Kidney epithelial cell (primary cell): ENCODE results near the gene ORC6. TPM values are rescaled to one million over a fixed set of nuclear protein-coding genes. Genes with fewer than 3 reads are reported as not detected.

Source experiments
- DNase-seq: peaks from one replicate; pipeline ENCODE4 v3.0.0-alpha.2; 2010; ENCODE audit warnings: low read depth
- H3K27me3 ChIP-seq: 2 replicates; pipeline ENCODE4 v1.6.0; 2011; ENCODE audit warnings: low read length; ENCODE audit not compliant: control insufficient read depth, insufficient read depth
- H3K36me3 ChIP-seq: 2 replicates; pipeline ENCODE4 v1.5.1; 2011; ENCODE audit warnings: low read length; ENCODE audit not compliant: control insufficient read depth, insufficient read depth
- H3K4me3 ChIP-seq: 2 replicates; pipeline ENCODE4 v1.5.1; 2011; ENCODE audit warnings: low read depth, mild to moderate bottlenecking, control low read depth, low read length
- total RNA-seq: library from RNA; depleted of rRNA; stranded (reverse); fragments of >200 nt; gene quantifications from 2 replicates; pipeline ENCODE4 v1.2.3, GENCODE V29; 2015
- TF ChIP-seq, protein P1 (sequence below): IDR thresholded peaks from 2 replicates; pipeline ENCODE4 v1.5.1; 2011; ENCODE audit warnings: mild to moderate bottlenecking, moderate library complexity, low read length, control low read depth, inconsistent platforms; ENCODE audit not compliant: insufficient read depth, poor library complexity, severe bottlenecking

The ORC6 gene
- total RNA-seq, 1 donor from 2014 or later: 7.5 TPM

DNA sequence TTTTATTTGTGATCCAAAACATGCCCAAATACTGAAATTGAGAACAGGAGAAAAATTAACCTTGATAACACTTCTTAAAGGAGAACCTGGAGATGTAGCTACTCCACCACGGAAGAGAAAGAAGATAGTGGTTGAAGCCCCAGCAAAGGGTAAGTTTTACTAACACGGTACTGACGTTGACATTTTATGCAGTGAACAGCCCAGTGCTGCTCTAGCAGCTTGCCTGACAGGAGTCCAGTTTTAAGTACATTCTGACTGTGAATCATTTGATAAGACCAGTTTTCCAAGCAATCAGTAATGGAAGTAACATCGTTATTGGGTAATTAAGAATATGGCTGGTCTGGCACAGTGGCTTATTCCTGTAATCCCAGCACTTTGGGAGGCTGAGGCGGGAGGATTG lies 6.5 kb downstream of the ORC6 start:
- H3K36me3 ChIP-seq: no peaks in the 10 kb centered on the region
- TF ChIP-seq, protein P1, sequence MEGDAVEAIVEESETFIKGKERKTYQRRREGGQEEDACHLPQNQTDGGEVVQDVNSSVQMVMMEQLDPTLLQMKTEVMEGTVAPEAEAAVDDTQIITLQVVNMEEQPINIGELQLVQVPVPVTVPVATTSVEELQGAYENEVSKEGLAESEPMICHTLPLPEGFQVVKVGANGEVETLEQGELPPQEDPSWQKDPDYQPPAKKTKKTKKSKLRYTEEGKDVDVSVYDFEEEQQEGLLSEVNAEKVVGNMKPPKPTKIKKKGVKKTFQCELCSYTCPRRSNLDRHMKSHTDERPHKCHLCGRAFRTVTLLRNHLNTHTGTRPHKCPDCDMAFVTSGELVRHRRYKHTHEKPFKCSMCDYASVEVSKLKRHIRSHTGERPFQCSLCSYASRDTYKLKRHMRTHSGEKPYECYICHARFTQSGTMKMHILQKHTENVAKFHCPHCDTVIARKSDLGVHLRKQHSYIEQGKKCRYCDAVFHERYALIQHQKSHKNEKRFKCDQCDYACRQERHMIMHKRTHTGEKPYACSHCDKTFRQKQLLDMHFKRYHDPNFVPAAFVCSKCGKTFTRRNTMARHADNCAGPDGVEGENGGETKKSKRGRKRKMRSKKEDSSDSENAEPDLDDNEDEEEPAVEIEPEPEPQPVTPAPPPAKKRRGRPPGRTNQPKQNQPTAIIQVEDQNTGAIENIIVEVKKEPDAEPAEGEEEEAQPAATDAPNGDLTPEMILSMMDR: no peak
- DNase-seq: no peak
- no peak overlapping the region for H3K4me3 ChIP-seq
- no peaks in the 10 kb centered on the region for H3K27me3 ChIP-seq

DNA sequence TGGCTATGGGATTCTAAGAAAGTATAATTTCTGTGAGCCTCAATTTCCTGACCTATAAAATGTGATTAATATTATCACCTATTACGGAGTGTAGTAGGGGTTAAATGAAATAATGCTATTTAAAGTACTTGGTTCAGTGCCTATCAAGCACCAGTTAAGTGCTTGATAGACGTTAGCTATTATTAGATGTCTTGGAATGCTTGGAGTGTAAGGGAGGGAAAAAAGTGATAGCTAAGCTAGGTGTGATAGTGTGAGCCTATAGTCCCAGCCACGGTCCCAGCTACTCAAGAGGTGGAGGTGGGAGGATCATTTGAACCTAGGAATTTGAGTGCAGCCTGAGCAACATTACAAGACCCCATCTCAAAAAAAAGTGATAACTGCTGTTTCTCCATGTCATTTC lies 7.5 kb downstream of the ORC6 start:
- Histone ChIP-seq H3K27me3 (no peaks in the 10 kb centered on the region), H3K36me3 (no peaks in the 10 kb centered on the region), H3K4me3 (no peak overlapping the region)
- DNase-seq: no peak
- TF ChIP-seq, protein P1: no peak

DNA sequence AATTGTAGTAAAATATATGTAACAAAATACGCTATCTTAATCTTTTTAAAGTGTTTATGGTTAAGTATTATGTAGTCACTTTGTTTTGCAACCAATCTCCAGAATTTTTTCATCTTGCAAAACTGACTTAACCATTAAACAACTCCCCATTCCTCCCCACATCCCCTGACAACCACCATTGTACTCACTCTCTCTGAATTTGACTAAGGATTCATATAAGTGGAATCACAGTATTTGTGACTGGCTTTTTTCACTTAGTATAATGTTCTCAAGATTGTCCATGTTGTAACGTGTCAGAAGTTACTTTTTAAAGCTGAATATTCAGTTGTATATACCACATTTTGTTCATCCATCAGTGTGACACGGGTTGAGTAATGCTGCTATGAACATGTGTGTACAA lies 10.6 kb downstream of the ORC6 start:
- no peak overlapping the region for H3K4me3 ChIP-seq
- no peak for DNase-seq
- no peaks in the 10 kb centered on the region for H3K36me3 ChIP-seq
- no peaks in the 10 kb centered on the region for H3K27me3 ChIP-seq
- TF ChIP-seq, protein P1: no peak

DNA sequence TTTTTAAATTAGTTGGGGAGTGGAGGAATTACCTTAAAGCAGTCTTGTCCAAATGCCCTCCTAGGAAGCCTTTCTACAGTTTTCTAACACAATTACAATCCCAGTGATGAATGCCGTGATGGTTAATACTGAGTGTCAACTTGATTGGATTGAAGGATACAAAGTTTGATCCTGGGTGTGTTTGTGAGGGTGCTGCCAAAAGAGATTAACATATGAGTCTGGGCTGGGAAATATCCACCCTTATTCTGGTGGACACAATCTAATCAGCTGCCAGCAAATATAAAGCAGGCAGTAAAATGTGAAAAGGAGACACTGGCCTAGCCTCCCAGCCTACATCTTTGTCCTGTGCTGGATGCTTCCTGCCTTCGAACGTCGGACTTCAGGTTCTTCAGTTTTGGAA lies 12.2 kb downstream of the ORC6 start:
- Histone ChIP-seq H3K27me3 (no peaks in the 10 kb centered on the region), H3K4me3 (no peak overlapping the region), H3K36me3 (no peaks in the 10 kb centered on the region)
- DNase-seq: no peak
- TF ChIP-seq, protein P1: no peak

DNA sequence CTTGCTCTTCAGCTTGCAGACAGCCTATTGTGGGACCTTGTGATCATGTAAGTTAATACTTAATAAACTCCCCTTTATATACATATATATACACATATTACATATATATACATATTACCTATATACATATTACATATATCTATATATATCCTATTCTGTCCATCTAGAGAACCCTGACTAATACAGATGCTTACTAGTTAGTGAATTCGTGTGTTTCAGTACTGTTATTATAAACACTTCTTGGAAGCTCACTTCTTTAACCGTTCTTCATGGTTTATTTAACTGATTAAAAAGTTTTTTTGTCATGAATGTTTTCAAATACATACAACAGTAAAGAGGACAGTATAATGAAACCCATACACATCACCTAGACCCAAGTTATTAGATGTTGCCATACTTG lies 12.6 kb downstream of the ORC6 start:
- TF ChIP-seq, protein P1: no peak
- Histone ChIP-seq H3K27me3 (no peaks in the 10 kb centered on the region), H3K36me3 (no peaks in the 10 kb centered on the region), H3K4me3 (no peak overlapping the region)
- no peak for DNase-seq

DNA sequence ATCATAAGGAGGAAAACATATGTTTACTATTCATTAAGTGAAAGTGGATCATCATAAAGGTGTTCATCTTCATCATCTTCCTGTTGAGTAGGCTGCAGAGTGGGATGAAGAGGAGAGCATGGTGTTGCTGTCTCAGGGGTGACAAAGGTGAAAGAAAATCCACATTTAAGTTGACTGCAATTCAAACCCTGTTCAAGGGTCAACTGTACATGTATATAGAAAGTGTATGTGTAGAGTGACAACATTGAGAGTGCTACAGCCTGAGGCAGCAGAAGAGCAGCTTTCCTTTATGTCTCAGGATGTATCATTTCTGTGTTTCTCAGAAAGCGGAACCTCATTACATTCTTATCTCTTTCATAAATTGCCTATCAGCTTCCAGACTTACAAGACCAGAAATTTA lies 17.2 kb downstream of the ORC6 start:
- no peak for DNase-seq
- no peaks in the 10 kb centered on the region for H3K27me3 ChIP-seq
- H3K36me3 ChIP-seq: no peaks in the 10 kb centered on the region
- no peak overlapping the region for H3K4me3 ChIP-seq
- TF ChIP-seq, protein P1: no peak
